ENCODE data around the gene TMX1. TPM values are rescaled to one million over a fixed set of nuclear protein-coding genes. Genes with fewer than 3 reads are reported as not detected.

The TMX1 gene
- total RNA-seq, 4 donors from 2014 or later = 30.0 to 37.8 (median 33.1) TPM

GRCh38 chr14:51298895-51299294, 58.8 kb downstream of the TMX1 start:
- no peak for DNase-seq (ENCODE audit: low spot score)
- no peak for ATAC-seq (ENCODE audit: low FRiP score)
- TF ChIP-seq, protein P1, sequence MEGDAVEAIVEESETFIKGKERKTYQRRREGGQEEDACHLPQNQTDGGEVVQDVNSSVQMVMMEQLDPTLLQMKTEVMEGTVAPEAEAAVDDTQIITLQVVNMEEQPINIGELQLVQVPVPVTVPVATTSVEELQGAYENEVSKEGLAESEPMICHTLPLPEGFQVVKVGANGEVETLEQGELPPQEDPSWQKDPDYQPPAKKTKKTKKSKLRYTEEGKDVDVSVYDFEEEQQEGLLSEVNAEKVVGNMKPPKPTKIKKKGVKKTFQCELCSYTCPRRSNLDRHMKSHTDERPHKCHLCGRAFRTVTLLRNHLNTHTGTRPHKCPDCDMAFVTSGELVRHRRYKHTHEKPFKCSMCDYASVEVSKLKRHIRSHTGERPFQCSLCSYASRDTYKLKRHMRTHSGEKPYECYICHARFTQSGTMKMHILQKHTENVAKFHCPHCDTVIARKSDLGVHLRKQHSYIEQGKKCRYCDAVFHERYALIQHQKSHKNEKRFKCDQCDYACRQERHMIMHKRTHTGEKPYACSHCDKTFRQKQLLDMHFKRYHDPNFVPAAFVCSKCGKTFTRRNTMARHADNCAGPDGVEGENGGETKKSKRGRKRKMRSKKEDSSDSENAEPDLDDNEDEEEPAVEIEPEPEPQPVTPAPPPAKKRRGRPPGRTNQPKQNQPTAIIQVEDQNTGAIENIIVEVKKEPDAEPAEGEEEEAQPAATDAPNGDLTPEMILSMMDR (IDR thresholded peaks at IDR 0.05) = no peak

DNA sequence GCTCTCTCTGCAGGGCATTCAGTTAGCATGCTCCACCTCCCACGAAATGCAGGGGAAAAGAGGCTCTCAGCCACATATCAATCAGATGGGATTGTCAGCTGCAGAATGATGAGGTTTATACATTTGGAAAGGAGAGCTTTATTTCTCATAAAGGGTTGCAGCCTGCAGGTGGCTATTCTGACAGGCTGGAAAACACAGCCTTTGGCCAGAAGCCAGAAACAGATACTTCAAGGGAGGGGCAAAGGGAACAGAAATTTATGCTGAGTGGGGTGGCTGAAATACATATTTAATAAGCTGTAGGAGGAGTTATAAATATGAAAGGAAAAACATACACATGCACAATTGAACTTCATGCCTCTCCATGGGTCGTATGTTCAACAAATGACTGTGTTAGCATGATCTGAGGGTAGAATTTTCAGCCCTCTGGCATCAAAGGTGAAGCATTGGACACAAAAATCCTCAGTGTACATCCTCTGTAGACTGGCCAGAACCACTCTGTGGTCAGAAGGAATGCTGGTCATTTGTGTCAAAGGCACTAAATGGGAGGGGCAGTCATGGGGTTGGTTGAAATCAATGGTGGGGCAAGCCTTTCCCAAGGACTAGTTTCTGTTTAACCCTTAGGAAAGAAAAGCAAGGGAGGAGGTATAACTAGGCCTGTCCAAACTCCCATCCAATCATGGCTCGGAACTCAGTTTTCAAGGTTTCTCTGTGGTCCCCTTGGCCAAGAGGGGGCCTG, 62.4 kb downstream of the TMX1 start:
- TF ChIP-seq, protein P1 (IDR thresholded peaks at IDR 0.05) = no peak
- DNase-seq (ENCODE audit: low spot score) = no peak
- ATAC-seq (ENCODE audit: low FRiP score) = no peak

- TF ChIP-seq, protein P1 (IDR thresholded peaks at IDR 0.05) = no peak
- DNase-seq (ENCODE audit: low spot score) = no peak
- ATAC-seq (ENCODE audit: low FRiP score) = no peak
Observed at GRCh38 chr14:51304438-51304837, 64.4 kb downstream of the TMX1 start.

DNA sequence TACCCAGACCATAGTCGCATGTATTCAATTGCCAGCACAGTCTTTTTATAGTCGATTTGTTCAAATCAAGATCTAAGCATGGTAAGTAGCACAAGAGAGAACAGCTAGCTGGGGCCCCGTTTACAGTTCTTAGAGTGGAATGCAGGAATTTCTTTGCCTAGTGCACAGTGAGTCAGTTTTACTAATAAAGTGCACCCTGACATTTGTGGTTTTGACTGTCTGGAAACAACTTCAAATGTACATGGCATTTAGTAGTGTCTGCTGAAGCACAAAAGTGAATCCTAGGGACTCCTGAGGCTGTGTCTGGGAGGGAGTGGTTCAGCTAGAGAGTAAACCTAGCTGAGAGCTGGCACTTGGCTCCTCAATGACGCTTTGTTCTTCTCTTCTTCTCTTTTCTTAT, 64.9 kb downstream of the TMX1 start:
- TF ChIP-seq, protein P1 (IDR thresholded peaks at IDR 0.05) = no peak
- no peak for ATAC-seq (ENCODE audit: low FRiP score)
- no peak for DNase-seq (ENCODE audit: low spot score)

- DNase-seq (ENCODE audit: low spot score) (no peak), ATAC-seq (ENCODE audit: low FRiP score) (no peak)
- TF ChIP-seq, protein P1 (IDR thresholded peaks at IDR 0.05) = no peak
Observed at GRCh38 chr14:51305751-51306150, 65.7 kb downstream of the TMX1 start.

Small RNA genes within 50 kb of the gene (small RNA-seq; reads per million reads assigned to genes)
- not detected for gene RF00019
- gene RF00156 = not detected

Other genes with a start within 250 kb of the TMX1 start
- 1 to 10 TPM; 1.1 to 4.8 (median 2.8) TPM for gene TRIM9, start 145.1 kb upstream of the TMX1 start, total RNA-seq